AG09319 (cell line): ENCODE data around the gene PSMD11.

Experiments used
- DNase-seq: peaks from one replicate; pipeline ENCODE4 v3.0.0-alpha.2; 2010; ENCODE audit warnings: low read depth; ENCODE audit errors: extremely low read depth
- TF ChIP-seq, protein P1 (sequence below): IDR thresholded peaks from 2 replicates; pipeline ENCODE4 v1.5.1; 2011; ENCODE audit warnings: low read depth, mild to moderate bottlenecking, inconsistent platforms, low read length, moderate library complexity

PSMD11 gene

DNA sequence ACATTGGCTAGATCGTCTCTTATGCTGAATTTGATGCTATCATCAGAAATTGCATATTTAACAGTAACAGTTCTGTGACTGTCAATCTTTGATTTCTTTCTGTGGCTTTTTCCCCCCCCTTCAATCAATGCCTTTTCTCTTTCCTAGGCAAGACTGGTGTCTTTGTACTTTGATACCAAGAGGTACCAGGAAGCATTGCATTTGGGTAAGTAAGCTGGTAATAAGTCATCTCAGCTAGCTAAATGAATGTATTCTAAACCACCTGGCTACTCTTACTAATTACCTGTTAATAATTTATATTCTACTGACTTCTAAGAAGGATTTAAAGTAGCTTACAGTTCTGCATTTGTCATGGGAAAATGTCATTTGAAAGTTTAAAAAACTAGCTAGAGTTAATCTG, 20.1 kb downstream of the PSMD11 start:
- TF ChIP-seq, protein P1, sequence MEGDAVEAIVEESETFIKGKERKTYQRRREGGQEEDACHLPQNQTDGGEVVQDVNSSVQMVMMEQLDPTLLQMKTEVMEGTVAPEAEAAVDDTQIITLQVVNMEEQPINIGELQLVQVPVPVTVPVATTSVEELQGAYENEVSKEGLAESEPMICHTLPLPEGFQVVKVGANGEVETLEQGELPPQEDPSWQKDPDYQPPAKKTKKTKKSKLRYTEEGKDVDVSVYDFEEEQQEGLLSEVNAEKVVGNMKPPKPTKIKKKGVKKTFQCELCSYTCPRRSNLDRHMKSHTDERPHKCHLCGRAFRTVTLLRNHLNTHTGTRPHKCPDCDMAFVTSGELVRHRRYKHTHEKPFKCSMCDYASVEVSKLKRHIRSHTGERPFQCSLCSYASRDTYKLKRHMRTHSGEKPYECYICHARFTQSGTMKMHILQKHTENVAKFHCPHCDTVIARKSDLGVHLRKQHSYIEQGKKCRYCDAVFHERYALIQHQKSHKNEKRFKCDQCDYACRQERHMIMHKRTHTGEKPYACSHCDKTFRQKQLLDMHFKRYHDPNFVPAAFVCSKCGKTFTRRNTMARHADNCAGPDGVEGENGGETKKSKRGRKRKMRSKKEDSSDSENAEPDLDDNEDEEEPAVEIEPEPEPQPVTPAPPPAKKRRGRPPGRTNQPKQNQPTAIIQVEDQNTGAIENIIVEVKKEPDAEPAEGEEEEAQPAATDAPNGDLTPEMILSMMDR: no peak

DNA sequence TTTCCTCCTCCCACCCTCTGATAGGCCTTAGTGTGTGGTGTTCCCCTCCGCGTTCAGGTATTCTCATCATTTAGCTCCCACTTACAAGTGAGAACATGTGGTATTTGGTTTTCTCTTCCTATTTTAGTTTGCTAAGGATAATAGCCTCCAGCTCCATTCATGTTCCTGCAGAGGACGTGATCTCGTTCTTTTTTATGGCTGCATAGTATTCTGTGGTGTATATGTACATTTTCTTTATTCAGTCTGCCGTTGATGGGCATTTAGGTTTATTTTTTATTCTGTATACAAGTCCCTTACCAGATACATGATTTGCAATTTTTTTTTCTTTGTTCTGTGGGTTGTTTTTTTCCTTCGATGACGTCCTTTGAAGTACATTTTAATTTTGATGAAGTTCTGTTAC, 23.6 kb downstream of the PSMD11 start:
- DNase-seq: no peak
- TF ChIP-seq, protein P1: no peak

More for the DNA sequence above, 20.1 kb downstream of the PSMD11 start:
- DNase-seq: no peak

DNA sequence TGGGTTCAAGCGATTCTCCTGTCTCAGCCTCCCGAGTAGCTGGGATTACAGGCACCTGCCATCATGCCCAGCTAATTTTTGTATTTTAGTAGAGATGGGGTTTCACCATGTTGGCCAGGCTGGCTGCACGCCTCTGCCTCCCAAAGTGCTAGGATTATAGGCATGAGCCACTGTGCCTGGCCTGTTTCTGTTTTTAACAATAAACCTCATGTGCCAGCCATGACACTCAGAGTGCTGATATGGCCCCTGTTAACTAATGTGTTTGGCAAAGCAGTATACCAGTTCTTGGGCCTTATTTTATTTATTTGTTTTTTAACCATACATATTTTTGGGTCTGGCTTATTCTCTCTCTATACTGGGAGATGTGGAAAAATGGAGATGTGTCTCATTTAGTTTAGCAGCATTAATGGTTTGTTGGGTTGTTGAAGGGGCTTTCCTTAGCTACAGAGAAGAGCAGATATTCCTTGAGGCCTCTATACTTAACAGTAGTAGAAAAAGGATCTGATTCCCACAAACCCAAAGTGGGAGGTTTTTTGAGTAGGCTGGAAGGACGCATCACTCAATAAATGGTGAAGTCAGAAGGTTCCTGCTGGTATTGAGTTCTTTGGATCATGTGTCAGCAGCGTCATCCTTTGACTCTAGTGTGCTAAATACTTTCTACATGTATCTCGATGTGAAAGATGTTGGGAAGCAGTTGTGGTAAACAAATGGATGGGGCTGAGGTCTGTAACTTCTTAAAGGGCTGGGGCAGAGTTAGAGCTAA, 26.3 kb downstream of the PSMD11 start:
- DNase-seq: no peak
- TF ChIP-seq, protein P1: no peak

DNA sequence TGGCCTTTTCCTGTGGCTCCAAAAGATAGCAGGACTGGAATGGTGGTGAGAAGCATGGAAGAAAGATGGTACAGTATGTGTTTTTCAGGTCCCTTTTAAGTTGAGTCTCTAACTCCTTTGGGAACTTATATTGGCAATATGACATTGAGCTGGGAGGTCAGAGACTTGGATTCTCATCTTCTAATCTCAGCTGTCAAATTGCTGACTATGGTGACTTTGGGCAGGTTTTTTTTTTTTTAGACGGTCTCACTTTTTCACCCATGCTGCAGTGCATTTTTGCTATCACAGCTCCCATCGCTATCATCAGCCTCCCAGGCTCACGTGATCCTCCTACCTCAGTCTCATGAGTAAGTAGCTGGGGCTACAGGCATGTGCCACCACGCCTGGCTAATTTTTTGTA, 27.3 kb downstream of the PSMD11 start:
- no peak for DNase-seq
- TF ChIP-seq, protein P1: no peak

DNA sequence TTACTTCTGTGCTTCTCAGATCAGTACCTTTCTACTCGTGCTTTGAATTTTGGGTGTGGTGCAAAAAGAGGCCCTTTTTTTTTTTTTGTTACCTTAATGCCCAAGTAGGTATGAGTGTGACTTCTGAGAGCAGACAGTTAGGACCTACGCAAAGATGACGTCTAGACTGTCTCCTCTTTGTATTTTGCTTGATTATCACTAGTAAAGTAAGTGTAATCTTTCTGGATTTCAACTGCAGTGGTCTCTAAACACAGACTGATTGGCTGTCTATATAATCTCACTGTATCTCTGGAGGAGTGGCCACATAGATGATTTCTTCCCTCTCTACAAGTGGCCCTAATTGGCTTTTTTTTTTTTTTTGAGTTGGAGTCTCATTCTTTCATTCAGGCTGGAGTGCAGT, 30.9 kb downstream of the PSMD11 start:
- TF ChIP-seq, protein P1: no peak
- no peak for DNase-seq

DNA sequence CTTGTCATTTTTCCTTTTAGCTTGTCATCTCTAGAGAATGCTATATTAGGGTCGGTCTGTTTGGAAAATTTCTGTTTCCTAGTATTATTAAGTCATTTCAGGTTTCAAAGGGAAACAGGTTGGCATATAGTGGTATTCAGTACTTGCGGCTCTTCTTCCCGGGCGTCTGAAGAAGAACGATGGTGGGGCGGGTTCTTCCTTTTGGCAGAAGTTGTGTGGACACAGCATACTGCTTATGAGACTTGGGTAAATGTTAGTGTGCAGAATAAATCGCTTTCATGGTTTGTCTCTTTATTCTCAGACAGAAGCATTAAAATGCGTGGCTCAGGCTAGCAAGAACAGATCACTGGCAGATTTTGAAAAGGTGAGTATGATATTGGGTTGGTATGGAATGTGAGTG, 32.9 kb downstream of the PSMD11 start:
- DNase-seq: no peak
- TF ChIP-seq, protein P1: no peak

DNA sequence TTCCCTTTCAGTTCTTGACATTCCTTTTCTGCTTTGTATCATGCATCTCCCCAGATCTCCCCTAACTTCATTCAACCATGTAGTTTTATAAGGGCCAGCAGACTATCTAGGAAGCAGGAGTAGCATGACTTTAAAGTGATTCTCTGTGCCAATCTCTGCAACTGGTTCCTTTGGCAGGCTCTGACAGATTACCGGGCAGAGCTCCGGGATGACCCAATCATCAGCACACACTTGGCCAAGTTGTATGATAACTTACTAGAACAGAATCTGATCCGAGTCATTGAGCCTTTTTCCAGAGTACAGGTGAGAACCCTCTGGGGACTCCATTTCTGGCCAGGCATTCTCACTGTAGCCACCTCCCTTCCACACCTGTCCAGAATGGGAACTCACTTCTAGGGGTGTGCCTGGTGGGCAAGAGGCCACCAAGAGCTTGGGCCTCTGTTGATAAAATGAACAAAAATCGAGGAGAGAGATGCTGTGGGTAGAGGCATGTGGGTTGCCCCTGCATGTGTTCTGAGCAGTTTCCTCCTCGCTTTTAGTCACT, 34.8 kb downstream of the PSMD11 start:
- no peak for DNase-seq
- TF ChIP-seq, protein P1: no peak
